ENCODE results near the gene CCNY. TPM values are rescaled to one million over a fixed set of nuclear protein-coding genes. Genes with fewer than 3 reads are reported as not detected.

Gene CCNY
- total RNA-seq, 3 donors from 2014 or later, result 28.7 to 41.0 (median 36.1) TPM

GRCh38 chr10:35540296-35541164, 204.2 kb downstream of the CCNY start:
- no peak overlapping the region for H3K4me3 ChIP-seq
- H3K36me3 ChIP-seq, result no peaks in the 10 kb centered on the region
- H3K9me3 ChIP-seq, result no peaks in the 10 kb centered on the region
- TF ChIP-seq, protein P1, sequence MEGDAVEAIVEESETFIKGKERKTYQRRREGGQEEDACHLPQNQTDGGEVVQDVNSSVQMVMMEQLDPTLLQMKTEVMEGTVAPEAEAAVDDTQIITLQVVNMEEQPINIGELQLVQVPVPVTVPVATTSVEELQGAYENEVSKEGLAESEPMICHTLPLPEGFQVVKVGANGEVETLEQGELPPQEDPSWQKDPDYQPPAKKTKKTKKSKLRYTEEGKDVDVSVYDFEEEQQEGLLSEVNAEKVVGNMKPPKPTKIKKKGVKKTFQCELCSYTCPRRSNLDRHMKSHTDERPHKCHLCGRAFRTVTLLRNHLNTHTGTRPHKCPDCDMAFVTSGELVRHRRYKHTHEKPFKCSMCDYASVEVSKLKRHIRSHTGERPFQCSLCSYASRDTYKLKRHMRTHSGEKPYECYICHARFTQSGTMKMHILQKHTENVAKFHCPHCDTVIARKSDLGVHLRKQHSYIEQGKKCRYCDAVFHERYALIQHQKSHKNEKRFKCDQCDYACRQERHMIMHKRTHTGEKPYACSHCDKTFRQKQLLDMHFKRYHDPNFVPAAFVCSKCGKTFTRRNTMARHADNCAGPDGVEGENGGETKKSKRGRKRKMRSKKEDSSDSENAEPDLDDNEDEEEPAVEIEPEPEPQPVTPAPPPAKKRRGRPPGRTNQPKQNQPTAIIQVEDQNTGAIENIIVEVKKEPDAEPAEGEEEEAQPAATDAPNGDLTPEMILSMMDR (IDR thresholded peaks at IDR 0.05), result no peak
- TF ChIP-seq POLR2AphosphoS5 (IDR thresholded peaks at IDR 0.05), result no peak
- no peak for TF ChIP-seq POLR2A (IDR thresholded peaks at IDR 0.05)
- H3K27ac ChIP-seq, result no peak overlapping the region
- intact Hi-C loops (cut with DNase I; ENCODE audit: low total_unique reads), result no loop called here
- H3K4me1 ChIP-seq, result no peaks in the 10 kb centered on the region
- H3K27me3 ChIP-seq, result no peaks in the 10 kb centered on the region
- no peak for DNase-seq (ENCODE audit: low spot score in 2 of 2)

GRCh38 chr10:35541720-35542119, 205.4 kb downstream of the CCNY start:
- intact Hi-C loops (cut with DNase I; ENCODE audit: low total_unique reads), result no loop called here
- DNase-seq (ENCODE audit: low spot score in 2 of 2), result no peak
- TF ChIP-seq, protein P1 (IDR thresholded peaks at IDR 0.05), result no peak
- TF ChIP-seq POLR2AphosphoS5 (IDR thresholded peaks at IDR 0.05) (no peak), POLR2A (IDR thresholded peaks at IDR 0.05) (no peak)
- Histone ChIP-seq H3K9me3 (no peaks in the 10 kb centered on the region), H3K27ac (no peak overlapping the region), H3K27me3 (no peaks in the 10 kb centered on the region), H3K36me3 (no peaks in the 10 kb centered on the region), H3K4me3 (no peak overlapping the region), H3K4me1 (peaks cover 0 to 4% of the 10 kb centered on the region in 2 donors)

DNA sequence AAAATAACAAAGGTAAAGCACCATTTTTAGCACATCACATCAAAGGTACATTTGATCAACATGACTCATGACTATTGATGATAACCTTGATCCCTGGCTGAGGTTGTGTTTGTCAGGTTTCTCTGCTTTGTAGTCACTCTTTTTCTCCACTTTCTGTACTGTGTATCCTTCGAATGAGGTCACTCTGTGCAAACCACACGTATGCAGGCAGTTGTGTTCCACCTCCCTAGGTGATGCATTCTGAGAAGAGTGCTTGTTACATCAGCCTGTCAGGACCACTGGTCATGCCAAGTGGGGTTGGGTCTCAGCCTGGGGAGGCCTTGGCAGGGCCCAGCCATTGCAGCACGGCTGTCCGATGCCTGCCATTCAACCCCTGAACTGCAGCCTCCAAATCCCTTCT, 206.0 kb downstream of the CCNY start:
- no peaks in the 10 kb centered on the region for H3K9me3 ChIP-seq
- TF ChIP-seq POLR2AphosphoS5 (IDR thresholded peaks at IDR 0.05), result no peak
- TF ChIP-seq, protein P1 (IDR thresholded peaks at IDR 0.05), result no peak
- no peak for TF ChIP-seq POLR2A (IDR thresholded peaks at IDR 0.05)
- intact Hi-C loops (cut with DNase I; ENCODE audit: low total_unique reads), result no loop called here

DNA sequence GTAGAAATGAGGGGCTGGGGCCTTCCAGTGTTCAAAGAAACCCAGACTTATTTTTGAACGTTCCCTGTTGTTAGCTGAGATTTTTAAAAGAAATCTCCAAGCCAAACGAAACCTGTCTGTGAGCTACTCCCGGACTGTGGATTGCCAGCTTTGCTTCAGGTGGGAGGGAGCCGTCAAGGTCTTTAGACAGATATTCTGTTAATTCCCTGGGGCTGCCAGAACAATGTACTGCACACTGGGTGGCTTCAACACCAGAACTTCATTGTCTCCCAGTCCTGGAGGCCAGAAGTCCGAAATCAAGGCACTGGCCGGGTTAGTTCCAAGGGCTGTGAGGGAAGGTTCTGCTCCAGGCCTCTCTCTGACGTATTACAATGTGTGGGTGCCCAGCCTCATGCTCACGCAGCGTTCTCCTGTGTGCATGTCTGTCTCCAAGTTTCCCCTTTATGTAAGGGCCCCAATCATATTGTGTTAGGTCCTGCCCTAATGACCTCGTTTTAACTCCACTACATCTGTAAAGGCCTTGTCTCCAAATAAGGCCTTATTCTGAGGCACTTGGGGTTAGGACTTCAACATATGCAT, 208.9 kb downstream of the CCNY start:
- DNase-seq (ENCODE audit: low spot score in 2 of 2), result no peak
- Histone ChIP-seq H3K9me3 (no peaks in the 10 kb centered on the region), H3K27me3 (no peaks in the 10 kb centered on the region), H3K4me1 (peaks cover 0 to 13% of the 10 kb centered on the region in 2 donors), H3K36me3 (no peaks in the 10 kb centered on the region), H3K4me3 (no peak overlapping the region), H3K27ac (no peak overlapping the region)
- TF ChIP-seq POLR2AphosphoS5 (IDR thresholded peaks at IDR 0.05), result no peak
- no peak for TF ChIP-seq POLR2A (IDR thresholded peaks at IDR 0.05)
- TF ChIP-seq, protein P1 (IDR thresholded peaks at IDR 0.05), result no peak
- intact Hi-C loops (cut with DNase I; ENCODE audit: low total_unique reads), result no loop called here

More for the DNA sequence above, 206.0 kb downstream of the CCNY start:
- DNase-seq (ENCODE audit: low spot score in 2 of 2), result no peak
- Histone ChIP-seq H3K27me3 (no peaks in the 10 kb centered on the region), H3K36me3 (no peaks in the 10 kb centered on the region), H3K27ac (no peak overlapping the region), H3K4me1 (peaks cover 0 to 10% of the 10 kb centered on the region in 2 donors), H3K4me3 (no peak overlapping the region)
